Ishikawa (cell line): ENCODE data around the gene WDR64.

ENCODE experiments used
- CEBPB ChIP-seq: IDR thresholded peaks from 2 replicates; pipeline ENCODE4 v1.6.1; 2012
- CREB1 ChIP-seq: IDR thresholded peaks from 2 replicates; pipeline ENCODE4 v1.6.1; 2012; ENCODE audit warnings: low read depth
- EGR1 ChIP-seq: IDR thresholded peaks from 2 replicates; pipeline ENCODE4 v1.6.1; 2012
- EP300 ChIP-seq: IDR thresholded peaks from 2 replicates; pipeline ENCODE4 v1.6.1; 2012; ENCODE audit warnings: borderline replicate concordance
- FOXM1 ChIP-seq: IDR thresholded peaks from 2 replicates; pipeline ENCODE4 v1.6.1; 2012; ENCODE audit warnings: low read depth, borderline replicate concordance
- NFIC ChIP-seq: IDR thresholded peaks from 2 replicates; pipeline ENCODE4 v1.6.1; 2012
- RAD21 ChIP-seq: IDR thresholded peaks from 2 replicates; pipeline ENCODE4 v1.6.1; 2012; ENCODE audit warnings: low read depth
- TAF1 ChIP-seq: IDR thresholded peaks from 2 replicates; pipeline ENCODE4 v1.6.1; 2012; ENCODE audit warnings: low read depth, mild to moderate bottlenecking
- TCF12 ChIP-seq: IDR thresholded peaks from 2 replicates; pipeline ENCODE4 v1.6.1; 2012; ENCODE audit warnings: low read depth
- TEAD4 ChIP-seq: IDR thresholded peaks from 2 replicates; pipeline ENCODE4 v1.6.1; 2012
- YY1 ChIP-seq: IDR thresholded peaks from 2 replicates; pipeline ENCODE4 v1.6.1; 2012; ENCODE audit warnings: low read depth
- ZBTB7A ChIP-seq: IDR thresholded peaks from 2 replicates; pipeline ENCODE4 v1.6.1; 2012; ENCODE audit warnings: low read depth
- TF ChIP-seq, protein P1 (sequence below): IDR thresholded peaks from 2 replicates; pipeline ENCODE4 v1.6.1; 2012; ENCODE audit warnings: low read depth, mild to moderate bottlenecking
- TF ChIP-seq, protein P2 (sequence below): IDR thresholded peaks from 2 replicates; pipeline ENCODE4 v1.6.1; 2012
- TF ChIP-seq, protein P3 (sequence below): IDR thresholded peaks from 2 replicates; pipeline ENCODE4 v1.6.1; 2012

The WDR64 gene

DNA sequence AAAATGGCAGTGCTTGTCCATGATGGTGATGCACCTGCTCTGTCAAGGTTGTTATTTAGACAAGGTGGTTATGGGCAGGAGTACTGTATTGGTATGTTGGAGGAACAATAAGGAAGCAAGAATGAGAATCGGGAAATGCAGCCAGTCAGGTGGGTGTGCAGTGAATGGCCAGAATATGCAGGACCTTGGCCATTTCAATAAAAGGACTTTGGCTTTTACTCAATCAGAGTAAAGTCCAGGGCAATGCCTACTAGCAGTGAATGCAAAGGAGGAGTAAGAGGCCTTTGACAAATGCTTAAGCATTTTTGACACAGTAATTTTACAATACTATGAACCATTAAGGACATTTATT lies 9.5 kb upstream of the WDR64 start:
- no peak for TF ChIP-seq CEBPB
- no peak for TF ChIP-seq TAF1
- TF ChIP-seq, protein P1, sequence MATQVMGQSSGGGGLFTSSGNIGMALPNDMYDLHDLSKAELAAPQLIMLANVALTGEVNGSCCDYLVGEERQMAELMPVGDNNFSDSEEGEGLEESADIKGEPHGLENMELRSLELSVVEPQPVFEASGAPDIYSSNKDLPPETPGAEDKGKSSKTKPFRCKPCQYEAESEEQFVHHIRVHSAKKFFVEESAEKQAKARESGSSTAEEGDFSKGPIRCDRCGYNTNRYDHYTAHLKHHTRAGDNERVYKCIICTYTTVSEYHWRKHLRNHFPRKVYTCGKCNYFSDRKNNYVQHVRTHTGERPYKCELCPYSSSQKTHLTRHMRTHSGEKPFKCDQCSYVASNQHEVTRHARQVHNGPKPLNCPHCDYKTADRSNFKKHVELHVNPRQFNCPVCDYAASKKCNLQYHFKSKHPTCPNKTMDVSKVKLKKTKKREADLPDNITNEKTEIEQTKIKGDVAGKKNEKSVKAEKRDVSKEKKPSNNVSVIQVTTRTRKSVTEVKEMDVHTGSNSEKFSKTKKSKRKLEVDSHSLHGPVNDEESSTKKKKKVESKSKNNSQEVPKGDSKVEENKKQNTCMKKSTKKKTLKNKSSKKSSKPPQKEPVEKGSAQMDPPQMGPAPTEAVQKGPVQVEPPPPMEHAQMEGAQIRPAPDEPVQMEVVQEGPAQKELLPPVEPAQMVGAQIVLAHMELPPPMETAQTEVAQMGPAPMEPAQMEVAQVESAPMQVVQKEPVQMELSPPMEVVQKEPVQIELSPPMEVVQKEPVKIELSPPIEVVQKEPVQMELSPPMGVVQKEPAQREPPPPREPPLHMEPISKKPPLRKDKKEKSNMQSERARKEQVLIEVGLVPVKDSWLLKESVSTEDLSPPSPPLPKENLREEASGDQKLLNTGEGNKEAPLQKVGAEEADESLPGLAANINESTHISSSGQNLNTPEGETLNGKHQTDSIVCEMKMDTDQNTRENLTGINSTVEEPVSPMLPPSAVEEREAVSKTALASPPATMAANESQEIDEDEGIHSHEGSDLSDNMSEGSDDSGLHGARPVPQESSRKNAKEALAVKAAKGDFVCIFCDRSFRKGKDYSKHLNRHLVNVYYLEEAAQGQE: no peak
- TF ChIP-seq EGR1: no peak
- TF ChIP-seq YY1: no peak
- TF ChIP-seq, protein P2, sequence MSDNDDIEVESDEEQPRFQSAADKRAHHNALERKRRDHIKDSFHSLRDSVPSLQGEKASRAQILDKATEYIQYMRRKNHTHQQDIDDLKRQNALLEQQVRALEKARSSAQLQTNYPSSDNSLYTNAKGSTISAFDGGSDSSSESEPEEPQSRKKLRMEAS: no peak
- no peak for TF ChIP-seq TEAD4
- no peak for TF ChIP-seq EP300
- TF ChIP-seq RAD21: no peak
- TF ChIP-seq CREB1: no peak
- TF ChIP-seq, protein P3, sequence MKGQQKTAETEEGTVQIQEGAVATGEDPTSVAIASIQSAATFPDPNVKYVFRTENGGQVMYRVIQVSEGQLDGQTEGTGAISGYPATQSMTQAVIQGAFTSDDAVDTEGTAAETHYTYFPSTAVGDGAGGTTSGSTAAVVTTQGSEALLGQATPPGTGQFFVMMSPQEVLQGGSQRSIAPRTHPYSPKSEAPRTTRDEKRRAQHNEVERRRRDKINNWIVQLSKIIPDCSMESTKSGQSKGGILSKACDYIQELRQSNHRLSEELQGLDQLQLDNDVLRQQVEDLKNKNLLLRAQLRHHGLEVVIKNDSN: no peak
- no peak for TF ChIP-seq TCF12
- no peak for TF ChIP-seq FOXM1
- TF ChIP-seq ZBTB7A: no peak
- TF ChIP-seq NFIC: no peak

DNA sequence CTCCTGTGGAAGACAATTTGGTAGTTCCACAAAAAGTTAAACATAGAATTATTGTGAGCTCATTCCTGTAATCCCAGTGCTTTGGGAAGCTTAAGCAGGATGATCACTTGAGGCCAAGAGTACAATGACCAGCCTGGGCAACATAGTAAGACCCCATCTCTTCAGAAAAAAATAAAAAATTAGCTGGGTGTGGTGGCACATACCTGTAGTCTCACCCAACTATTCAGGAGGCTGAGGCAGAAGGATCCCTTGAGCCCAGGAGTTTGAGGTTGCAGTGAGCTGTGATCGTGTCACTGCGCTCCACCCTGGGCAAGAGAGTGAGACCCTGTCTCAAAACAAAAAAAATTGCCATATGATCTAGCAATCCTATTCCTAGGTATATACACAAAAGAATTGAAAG lies 7.8 kb upstream of the WDR64 start:
- TF ChIP-seq ZBTB7A: no peak
- TF ChIP-seq EGR1: no peak
- no peak for TF ChIP-seq CREB1
- TF ChIP-seq TAF1: no peak
- TF ChIP-seq FOXM1: no peak
- no peak for TF ChIP-seq TEAD4
- no peak for TF ChIP-seq RAD21
- TF ChIP-seq, protein P3: no peak
- TF ChIP-seq, protein P1: no peak
- TF ChIP-seq YY1: no peak
- TF ChIP-seq, protein P2: no peak

DNA sequence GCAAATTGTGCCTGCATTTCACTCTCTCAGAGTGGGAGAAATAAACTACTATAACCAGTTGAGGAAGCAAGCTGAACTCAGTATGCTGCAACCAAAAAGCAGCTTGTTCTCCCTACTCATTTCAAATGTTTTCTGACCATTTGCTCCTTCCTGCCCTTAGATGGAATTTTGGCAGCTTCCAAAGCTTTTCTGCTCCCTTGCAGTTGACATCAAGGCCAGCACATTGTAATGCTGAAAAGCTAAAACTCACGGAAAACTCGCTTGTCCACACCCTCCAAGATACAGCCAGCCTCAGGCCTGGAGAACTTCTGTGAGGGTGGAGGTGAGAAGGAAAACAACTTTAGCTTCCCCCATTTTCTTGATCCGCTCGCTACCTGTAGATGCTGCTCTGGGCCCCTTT lies 6.9 kb upstream of the WDR64 start:
- TF ChIP-seq CEBPB: no peak
- no peak for TF ChIP-seq TCF12
- TF ChIP-seq TAF1: no peak
- TF ChIP-seq ZBTB7A: no peak
- TF ChIP-seq, protein P3: no peak
- no peak for TF ChIP-seq YY1
- no peak for TF ChIP-seq CREB1
- no peak for TF ChIP-seq EGR1
- TF ChIP-seq NFIC: no peak
- no peak for TF ChIP-seq TEAD4
- TF ChIP-seq, protein P1: no peak
- no peak for TF ChIP-seq EP300
- TF ChIP-seq FOXM1: no peak
- TF ChIP-seq RAD21: no peak
- TF ChIP-seq, protein P2: no peak

DNA sequence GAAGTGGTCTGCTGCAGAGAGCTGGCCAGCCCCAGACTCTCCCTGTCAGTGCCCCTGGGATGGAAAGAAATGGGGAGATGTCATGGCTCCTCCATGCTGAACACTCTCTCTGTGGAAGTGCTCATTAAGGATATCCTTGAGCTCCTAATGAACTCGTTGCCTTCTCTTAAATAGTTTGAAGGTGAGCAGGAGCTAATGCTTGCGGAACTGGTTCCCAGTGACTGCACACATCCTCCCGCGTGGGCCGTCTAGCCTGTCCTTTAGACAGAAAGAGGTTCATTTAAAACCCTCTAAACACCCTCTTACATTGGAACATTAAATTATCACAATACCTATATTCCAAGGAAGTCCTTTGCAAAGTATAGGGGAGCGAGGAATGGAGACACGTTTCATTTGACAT lies 5.9 kb upstream of the WDR64 start:
- TF ChIP-seq CEBPB: no peak
- no peak for TF ChIP-seq CREB1
- TF ChIP-seq YY1: no peak
- TF ChIP-seq, protein P3: no peak
- TF ChIP-seq, protein P1: no peak
- no peak for TF ChIP-seq EGR1
- no peak for TF ChIP-seq ZBTB7A
- no peak for TF ChIP-seq RAD21
- no peak for TF ChIP-seq TEAD4
- TF ChIP-seq TCF12: no peak
- no peak for TF ChIP-seq NFIC
- no peak for TF ChIP-seq FOXM1
- TF ChIP-seq, protein P2: no peak
- TF ChIP-seq EP300: no peak
